Measurements from ENCODE around the gene CCND1. TPM values are rescaled to one million over a fixed set of nuclear protein-coding genes. Genes with fewer than 3 reads are reported as not detected.

CCND1 gene
- total and polyA plus RNA-seq, 2 experiments from 2014 or later = 80.2 to 81.9 TPM

DNA sequence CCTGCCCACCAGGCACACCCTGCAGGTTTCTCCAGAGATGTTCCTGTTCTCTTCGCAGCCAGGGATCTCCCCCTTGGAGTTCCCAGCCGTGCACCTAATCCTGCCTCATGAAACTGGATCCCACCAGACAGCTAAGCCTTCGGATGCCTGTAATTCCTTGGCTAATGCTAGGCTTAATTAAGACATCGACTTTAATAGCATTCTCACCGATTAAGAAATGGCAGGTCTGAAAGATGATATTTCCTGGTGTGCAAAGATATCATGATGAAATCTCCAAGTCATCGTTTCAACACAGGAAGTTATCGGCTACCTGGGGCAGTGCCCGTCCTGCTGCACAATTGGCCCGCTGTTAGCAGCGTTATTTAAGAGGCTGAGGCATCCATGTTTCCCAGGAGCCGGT, 41.5 kb upstream of the CCND1 start:
- Histone ChIP-seq H3K4me2 (peak overlapping the region; percentile 58), H3K4me3 (no peak overlapping the region), H3K4me1 (ENCODE audit: insufficient read depth) (no peaks in the 10 kb centered on the region), H4K20me1 (ENCODE audit: insufficient read depth, poor library complexity, severe bottlenecking) (no peaks in the 10 kb centered on the region), H3K79me2 (no peaks in the 10 kb centered on the region), H3K9me2 (replicated peaks; ENCODE audit: insufficient read depth) (no peaks in the 10 kb centered on the region), H3K27me3 (no peaks in the 10 kb centered on the region), H2AFZ (no peak overlapping the region), H3K9me3 (ENCODE audit: low read depth) (no peaks in the 10 kb centered on the region), H3K36me3 (replicated peaks; ENCODE audit: insufficient read depth, low read depth) (no peaks in the 10 kb centered on the region), H3K27ac (no peak overlapping the region)
- DNase-seq (ENCODE audit: low spot score) = no peak
- TF ChIP-seq, protein P1, sequence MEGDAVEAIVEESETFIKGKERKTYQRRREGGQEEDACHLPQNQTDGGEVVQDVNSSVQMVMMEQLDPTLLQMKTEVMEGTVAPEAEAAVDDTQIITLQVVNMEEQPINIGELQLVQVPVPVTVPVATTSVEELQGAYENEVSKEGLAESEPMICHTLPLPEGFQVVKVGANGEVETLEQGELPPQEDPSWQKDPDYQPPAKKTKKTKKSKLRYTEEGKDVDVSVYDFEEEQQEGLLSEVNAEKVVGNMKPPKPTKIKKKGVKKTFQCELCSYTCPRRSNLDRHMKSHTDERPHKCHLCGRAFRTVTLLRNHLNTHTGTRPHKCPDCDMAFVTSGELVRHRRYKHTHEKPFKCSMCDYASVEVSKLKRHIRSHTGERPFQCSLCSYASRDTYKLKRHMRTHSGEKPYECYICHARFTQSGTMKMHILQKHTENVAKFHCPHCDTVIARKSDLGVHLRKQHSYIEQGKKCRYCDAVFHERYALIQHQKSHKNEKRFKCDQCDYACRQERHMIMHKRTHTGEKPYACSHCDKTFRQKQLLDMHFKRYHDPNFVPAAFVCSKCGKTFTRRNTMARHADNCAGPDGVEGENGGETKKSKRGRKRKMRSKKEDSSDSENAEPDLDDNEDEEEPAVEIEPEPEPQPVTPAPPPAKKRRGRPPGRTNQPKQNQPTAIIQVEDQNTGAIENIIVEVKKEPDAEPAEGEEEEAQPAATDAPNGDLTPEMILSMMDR (IDR thresholded peaks at IDR 0.05; ENCODE audit: poor library complexity) = no peak
- TF ChIP-seq EZH2 (IDR thresholded peaks at IDR 0.05; ENCODE audit: borderline replicate concordance) (no peak), EZH2phosphoT487 (IDR thresholded peaks at IDR 0.05; ENCODE audit: low read depth, severe bottlenecking, unreplicated experiment) (no peak)
- 51% methylated on average over 11 of the region's 11 CpGs for WGBS (ENCODE audit: low lambda C conversion rate, missing lambda C conversion rate)

DNA sequence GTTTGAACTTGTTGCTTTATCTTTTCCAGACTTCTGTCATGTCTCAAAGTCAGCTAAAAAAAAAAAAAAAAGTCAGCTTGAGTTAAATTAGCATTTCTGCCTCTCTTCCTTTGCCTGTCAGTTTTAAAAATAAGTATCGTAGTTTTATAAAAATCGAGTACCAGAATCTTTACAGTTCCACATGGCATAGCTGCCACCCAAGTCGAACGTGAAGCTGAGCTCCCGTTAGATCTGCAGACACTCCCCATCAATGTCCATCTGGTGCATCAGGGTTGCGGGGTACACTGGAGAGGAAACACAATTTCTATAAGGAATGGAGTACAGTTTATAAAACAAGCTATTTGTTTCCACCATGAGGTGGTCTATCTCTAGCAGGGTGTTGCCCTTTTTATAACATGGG, 41.0 kb upstream of the CCND1 start:
- Histone ChIP-seq H3K4me2 (peak overlapping the region; percentile 58), H3K27me3 (no peaks in the 10 kb centered on the region), H3K4me3 (no peak overlapping the region), H3K9me3 (ENCODE audit: low read depth) (no peaks in the 10 kb centered on the region), H2AFZ (no peak overlapping the region), H3K4me1 (ENCODE audit: insufficient read depth) (no peaks in the 10 kb centered on the region), H3K79me2 (no peaks in the 10 kb centered on the region), H4K20me1 (ENCODE audit: insufficient read depth, poor library complexity, severe bottlenecking) (no peaks in the 10 kb centered on the region), H3K27ac (no peak overlapping the region), H3K36me3 (replicated peaks; ENCODE audit: insufficient read depth, low read depth) (no peaks in the 10 kb centered on the region), H3K9me2 (replicated peaks; ENCODE audit: insufficient read depth) (no peaks in the 10 kb centered on the region)
- WGBS (ENCODE audit: low lambda C conversion rate, missing lambda C conversion rate) = 73% methylated on average over 6 of the region's 6 CpGs
- DNase-seq (ENCODE audit: low spot score) = no peak
- no peak for TF ChIP-seq EZH2phosphoT487 (IDR thresholded peaks at IDR 0.05; ENCODE audit: low read depth, severe bottlenecking, unreplicated experiment)
- no peak for TF ChIP-seq EZH2 (IDR thresholded peaks at IDR 0.05; ENCODE audit: borderline replicate concordance)
- TF ChIP-seq, protein P1 (IDR thresholded peaks at IDR 0.05; ENCODE audit: poor library complexity) = no peak

DNA sequence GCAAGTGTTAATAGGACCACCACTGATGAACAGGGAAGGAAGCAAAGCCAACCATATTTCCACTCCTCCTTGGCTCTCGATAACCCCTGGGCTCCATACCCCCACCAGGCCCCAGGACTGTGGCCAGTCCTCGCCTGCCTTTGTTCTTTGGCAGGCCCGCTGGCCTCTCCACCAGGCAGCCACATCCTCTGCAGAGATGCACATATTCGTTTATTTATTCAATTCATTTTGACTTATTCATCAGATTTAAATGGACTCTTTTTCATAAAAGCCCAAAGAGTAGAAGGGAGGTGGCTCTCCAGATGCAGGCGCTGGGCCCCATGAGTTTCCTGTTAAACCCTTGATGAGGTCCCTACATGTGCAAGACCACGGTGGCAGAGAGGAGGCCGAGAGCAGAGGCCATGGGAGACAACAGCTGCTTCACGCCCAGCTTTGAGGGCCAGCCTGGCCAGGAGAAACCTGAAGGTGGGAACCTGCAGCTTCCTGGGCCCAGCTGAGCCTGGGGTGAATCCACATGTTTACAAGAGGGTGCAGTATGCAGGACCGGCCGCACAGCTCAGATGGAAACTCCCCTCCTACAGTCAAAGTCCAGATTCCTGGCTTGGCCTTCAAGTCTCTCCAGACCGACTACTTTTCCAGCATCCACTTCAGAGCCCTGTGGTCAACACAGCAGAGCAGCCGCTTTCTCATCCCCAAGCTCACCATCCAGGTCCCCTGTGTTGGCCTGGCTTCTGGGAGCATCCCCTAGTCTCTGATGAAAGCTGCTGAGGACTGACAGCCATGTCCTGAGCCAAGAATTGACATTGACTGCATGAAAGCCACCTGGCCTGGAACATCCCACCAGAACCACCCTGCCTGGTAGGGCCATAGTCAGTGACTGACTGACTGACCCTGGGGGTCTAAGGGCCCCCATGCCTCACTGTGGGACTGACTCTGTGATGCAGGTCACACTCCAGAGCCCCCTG, 39.7 kb upstream of the CCND1 start:
- Histone ChIP-seq H3K9me3 (ENCODE audit: low read depth) (no peaks in the 10 kb centered on the region), H3K4me2 (no peak overlapping the region), H3K27me3 (no peaks in the 10 kb centered on the region), H3K27ac (no peak overlapping the region), H3K79me2 (no peaks in the 10 kb centered on the region), H3K36me3 (replicated peaks; ENCODE audit: insufficient read depth, low read depth) (no peaks in the 10 kb centered on the region), H3K9me2 (replicated peaks; ENCODE audit: insufficient read depth) (no peaks in the 10 kb centered on the region), H2AFZ (no peak overlapping the region), H3K4me3 (no peak overlapping the region), H4K20me1 (ENCODE audit: insufficient read depth, poor library complexity, severe bottlenecking) (no peaks in the 10 kb centered on the region), H3K4me1 (ENCODE audit: insufficient read depth) (no peaks in the 10 kb centered on the region)
- peak; percentile 46 for DNase-seq (ENCODE audit: low spot score)
- TF ChIP-seq EZH2phosphoT487 (IDR thresholded peaks at IDR 0.05; ENCODE audit: low read depth, severe bottlenecking, unreplicated experiment) (no peak), EZH2 (IDR thresholded peaks at IDR 0.05; ENCODE audit: borderline replicate concordance) (no peak)
- TF ChIP-seq, protein P1 (IDR thresholded peaks at IDR 0.05; ENCODE audit: poor library complexity) = no peak
- 90% methylated on average over 12 of the region's 12 CpGs for WGBS (ENCODE audit: low lambda C conversion rate, missing lambda C conversion rate)

All from hepatocyte (in vitro differentiated cells).